GM12878 (cell line): ENCODE measurements around the gene PLA2G4A. TPM values are rescaled to one million over a fixed set of nuclear protein-coding genes. Genes with fewer than 3 reads are reported as not detected.
A peak's percentile ranks its signal among the peaks of the same experiment; 100 is the strongest.

Experiments used
- ATF3 ChIP-seq: IDR thresholded peaks from 2 replicates; pipeline ENCODE4 v1.6.1; 2011; ENCODE audit warnings: low read depth, mild to moderate bottlenecking, low read length, moderate library complexity, borderline replicate concordance; ENCODE audit errors: extremely low read depth
- E2F4 ChIP-seq: IDR thresholded peaks from 2 replicates; pipeline ENCODE4 v1.6.1; 2012; ENCODE audit warnings: low read depth, low read length, improper control_type of control experiment
- NFIC ChIP-seq: IDR thresholded peaks from 2 replicates; pipeline ENCODE4 v1.6.1; 2012; ENCODE audit warnings: low read depth, mild to moderate bottlenecking, inconsistent platforms, low read length, moderate library complexity
- RAD21 ChIP-seq: IDR thresholded peaks from 2 replicates; pipeline ENCODE4 v1.6.1; 2011; ENCODE audit warnings: mild to moderate bottlenecking, low read depth, low read length, moderate library complexity; ENCODE audit not compliant: insufficient read depth
- REST ChIP-seq: IDR thresholded peaks from 2 replicates; pipeline ENCODE4 v1.6.1; 2012; ENCODE audit warnings: mild to moderate bottlenecking, low read depth, low read length
- USF1 ChIP-seq: IDR thresholded peaks from 2 replicates; pipeline ENCODE4 v1.6.1; 2011; ENCODE audit warnings: borderline replicate concordance, low read depth, mild to moderate bottlenecking, moderate library complexity, mixed read lengths, low read length; ENCODE audit not compliant: insufficient read depth; ENCODE audit errors: extremely low read length
- polyA plus RNA-seq, 11 experiments: library from polyadenylated mRNA; depleted of rRNA in 4 of 11; unstranded in 6 of 11; stranded (reverse) in 5 of 11; fragments of >200 nt; fragmentation: Nextera tagmentation in 4 of 11; fragmentation: Illumina TruSeq in 1 of 11; extraction: Ambion mirVana in 4 of 11; extraction: Trizol in 1 of 11; gene quantifications; 1 replicate in 1 of 11; 2 replicates in 10 of 11; pipeline versions ENCODE4 v1.2.1 to v1.2.3, GENCODE V29; 2011 to 2016; ENCODE audit warnings: inconsistent platforms in 2 of 11, missing spikeins in 2 of 11, low read depth in 1 of 11
- total RNA-seq, 4 experiments: library from RNA; depleted of rRNA in 3 of 4; stranded (reverse); fragments of >200 nt in 3 of 4; fragmentation: Illumina TruSeq in 1 of 4; extraction: Trizol in 1 of 4; gene quantifications; 2 replicates each; pipeline versions ENCODE4 v1.2.1 to v1.2.3, GENCODE V29; 2013 to 2021

PLA2G4A gene
- total and polyA plus RNA-seq, 10 of the 15 experiments (the other 5 are each of a cell fraction or from before 2014, with no cell fraction given), result 0.70 to 3.3 (median 1.5) TPM; not detected in 1

GRCh38 chr1:186799689-186800054 lies 29.1 kb upstream of the PLA2G4A start (continued):
- TF ChIP-seq REST, result no peak
- TF ChIP-seq NFIC, result peak; percentile 41; the same call in 1 of the 2 replicates
- TF ChIP-seq USF1, result no peak
- TF ChIP-seq E2F4, result no peak
- no peak for TF ChIP-seq ATF3
- TF ChIP-seq RAD21, result no peak
